Breast epithelium (tissue), 4 donors: ENCODE results near the gene DYNLL2. TPM values are rescaled to one million over a fixed set of nuclear protein-coding genes. Genes with fewer than 3 reads are reported as not detected.
"Not testable (repeated sequence)": the region's sequence is repeated elsewhere in the genome, so short reads cannot be mapped to it uniquely, and the experiment has no call there.

Experiments
- DNase-seq, 2 donors: peaks; one replicate each; pipeline ENCODE4 v3.0.0-alpha.2; 2019; ENCODE audit warnings: low spot score in 2 of 2
- H3K27ac ChIP-seq, 2 donors: fragments of 200-600 bp; sonication (generic) in 1 of 2; one replicate each; pipeline ENCODE4 v1.5.1; 2016 to 2019; ENCODE audit warnings: mild to moderate bottlenecking in 1 of 2
- H3K27me3 ChIP-seq, 2 donors: fragments of 200-600 bp; sonication (generic) in 1 of 2; one replicate each; pipeline versions ENCODE4 v1.5.1 to v1.6.0; 2017 to 2019; ENCODE audit warnings: control low read depth in 1 of 2, mild to moderate bottlenecking in 1 of 2
- H3K36me3 ChIP-seq: fragments of 200-600 bp; one replicate; pipeline ENCODE4 v1.5.1; 2019
- H3K4me1 ChIP-seq, 2 donors: fragments of 200-600 bp; sonication (generic); one replicate each; pipeline ENCODE4 v1.5.1; 2016 to 2019; ENCODE audit warnings: control low read depth in 1 of 2
- H3K4me3 ChIP-seq, 3 donors: fragments of 200-600 bp; sonication (generic); 1 replicate in 2 of 3; 2 replicates in 1 of 3; pipeline ENCODE4 v1.5.1; 2016 to 2019; ENCODE audit warnings: mild to moderate bottlenecking in 3 of 3, moderate library complexity in 2 of 3
- H3K9me3 ChIP-seq, 2 donors: fragments of 200-600 bp; sonication (generic) in 1 of 2; one replicate each; pipeline ENCODE4 v1.5.1; 2016 to 2019; ENCODE audit warnings: control low read depth in 1 of 2
- CTCF ChIP-seq, 3 donors: fragments of 450-650 bp; IDR thresholded peaks; one replicate each; pipeline ENCODE4 v1.5.1; 2016 to 2017; ENCODE audit warnings: antibody characterized with exemption in 3 of 3, mild to moderate bottlenecking in 3 of 3, moderate library complexity in 3 of 3
- POLR2A ChIP-seq: fragments of 450-650 bp; IDR thresholded peaks from one replicate; pipeline ENCODE4 v1.6.1; 2016; ENCODE audit warnings: antibody characterized with exemption, mild to moderate bottlenecking, moderate library complexity
- POLR2AphosphoS5 ChIP-seq, 3 donors: sonication (generic); formaldehyde crosslinking; IDR thresholded peaks; one replicate each; pipeline ENCODE4 v1.6.1; 2017; ENCODE audit warnings: antibody characterized with exemption in 3 of 3
- intact Hi-C: fragments of 100-400 bp; cut with DNase I; formaldehyde crosslinking; loops from one replicate; pipeline ENCODE4 v1.15.1; 2023; ENCODE audit warnings: low total_unique reads
- total RNA-seq, 3 donors: library from RNA; depleted of rRNA; stranded (reverse); fragments of >200 nt; gene quantifications; one replicate each; pipeline ENCODE4 v1.1.0, GENCODE V29; 2016

The DYNLL2 gene
- total RNA-seq, 3 donors from 2014 or later = 18.4 to 20.3 (median 19.7) TPM

DNA sequence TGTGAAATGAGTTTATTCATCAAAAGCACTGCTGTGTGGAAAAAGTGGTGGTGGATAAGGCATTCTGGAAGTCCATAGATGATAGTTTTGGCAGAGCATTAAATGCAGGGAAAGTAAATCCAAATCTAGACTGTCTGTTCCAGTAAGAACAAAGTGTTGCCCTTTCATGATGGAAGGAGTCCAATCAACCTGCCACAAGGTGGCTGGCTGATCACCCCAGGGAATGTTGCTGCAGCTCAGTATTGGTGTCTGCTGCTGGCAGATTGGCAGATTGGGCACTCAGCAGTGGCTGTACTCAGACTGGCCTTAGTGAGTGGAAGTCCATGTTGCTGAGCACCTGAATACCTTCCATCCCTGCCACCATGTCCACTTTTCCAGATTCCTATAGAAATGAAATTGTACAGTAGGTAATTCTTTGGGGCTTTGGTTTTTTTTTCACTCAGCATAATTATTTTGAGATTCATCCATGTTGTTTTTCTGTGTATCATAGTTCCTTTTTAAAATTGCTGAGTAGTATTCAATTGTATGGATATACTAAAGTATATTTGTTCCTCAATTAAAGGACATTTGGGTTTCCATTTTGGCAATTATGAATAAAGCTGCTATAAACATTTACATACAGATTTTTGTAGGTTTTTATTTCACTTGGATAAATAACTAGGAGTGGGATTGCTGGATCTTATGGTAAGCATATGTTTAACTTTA is 14.3 kb downstream of the DYNLL2 start:
- Histone ChIP-seq H3K27ac (no peak overlapping the region), H3K9me3 (no peaks in the 10 kb centered on the region), H3K4me3 (no peak overlapping the region), H3K27me3 (no peaks in the 10 kb centered on the region), H3K36me3 (no peaks in the 10 kb centered on the region), H3K4me1 (no peaks in the 10 kb centered on the region)
- intact Hi-C loops = no loop called here
- no peak for DNase-seq
- no peak for TF ChIP-seq POLR2A
- TF ChIP-seq POLR2AphosphoS5 (IDR thresholded peaks at IDR 0.05) = no peak
- no peak for TF ChIP-seq CTCF (IDR thresholded peaks at IDR 0.05)

- intact Hi-C loops = no loop called here
- TF ChIP-seq POLR2AphosphoS5 (IDR thresholded peaks at IDR 0.05) (no peak), CTCF (IDR thresholded peaks at IDR 0.05) (no peak), POLR2A (no peak)
- H3K36me3 ChIP-seq = no peaks in the 10 kb centered on the region
- no peak for DNase-seq
- H3K4me3 ChIP-seq = no peak overlapping the region
- no peaks in the 10 kb centered on the region for H3K9me3 ChIP-seq
- no peaks in the 10 kb centered on the region for H3K27me3 ChIP-seq
- no peak overlapping the region for H3K27ac ChIP-seq
- no peaks in the 10 kb centered on the region for H3K4me1 ChIP-seq
These were observed 17.3 kb downstream of the DYNLL2 start for GRCh38 chr17:58100506-58100905.

GRCh38 chr17:58101898-58102297 is 18.7 kb downstream of the DYNLL2 start:
- H3K9me3 ChIP-seq, H3K27me3 ChIP-seq, H3K4me3 ChIP-seq, H3K36me3 ChIP-seq, intact Hi-C loops, H3K27ac ChIP-seq, H3K4me1 ChIP-seq, DNase-seq: not testable (repeated sequence)

DNA sequence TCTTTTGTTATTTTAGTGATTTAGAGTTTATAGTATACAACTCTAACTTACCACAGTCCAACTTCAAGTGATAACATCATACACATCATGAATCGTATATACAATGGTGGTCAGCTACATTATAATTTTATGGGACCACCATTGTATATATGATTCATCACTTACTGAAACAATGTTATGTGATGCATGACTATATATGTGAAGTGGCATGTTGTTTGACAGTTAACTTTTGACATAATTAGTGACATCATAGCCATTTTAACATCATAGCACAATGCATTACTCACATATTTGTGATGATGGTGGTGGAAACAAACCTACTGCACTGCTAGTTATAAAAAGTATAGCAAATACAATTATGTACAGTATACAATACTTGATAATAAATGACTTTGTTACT is 21.9 kb downstream of the DYNLL2 start:
- TF ChIP-seq POLR2AphosphoS5 (IDR thresholded peaks at IDR 0.05) (no peak), CTCF (IDR thresholded peaks at IDR 0.05) (no peak), POLR2A (no peak)
- H3K4me3 ChIP-seq = no peak overlapping the region
- no peaks in the 10 kb centered on the region for H3K27me3 ChIP-seq
- H3K36me3 ChIP-seq = no peaks in the 10 kb centered on the region
- intact Hi-C loops = loop anchor here (5.0 kb wide), 1 partner anchor 978 kb away; no protein-coding TSS in a partner anchor
- H3K9me3 ChIP-seq = no peaks in the 10 kb centered on the region
- no peak for DNase-seq
- no peaks in the 10 kb centered on the region for H3K4me1 ChIP-seq
- no peak overlapping the region for H3K27ac ChIP-seq

GRCh38 chr17:58107306-58107705 is 24.1 kb downstream of the DYNLL2 start:
- Histone ChIP-seq H3K27ac (no peak overlapping the region), H3K9me3 (no peaks in the 10 kb centered on the region), H3K27me3 (no peaks in the 10 kb centered on the region), H3K4me3 (no peak overlapping the region), H3K4me1 (no peaks in the 10 kb centered on the region), H3K36me3 (no peaks in the 10 kb centered on the region)
- no peak for DNase-seq
- intact Hi-C loops = loop anchor here (5.0 kb wide), 1 partner anchor 980 kb away; no protein-coding TSS in a partner anchor
- TF ChIP-seq POLR2AphosphoS5 (IDR thresholded peaks at IDR 0.05) = no peak
- no peak for TF ChIP-seq POLR2A
- TF ChIP-seq CTCF (IDR thresholded peaks at IDR 0.05) = no peak
